Amniotic epithelial cell (primary cell): ENCODE measurements around the gene DBR1.
A peak's percentile ranks its signal among the peaks of the same experiment; 100 is the strongest.
"Not testable (repeated sequence)": the region's sequence is repeated elsewhere in the genome, so short reads cannot be mapped to it uniquely, and the experiment has no call there.

Source experiments
- DNase-seq: peaks from one replicate; pipeline ENCODE4 v3.0.0-alpha.2; 2010; ENCODE audit warnings: low read depth

DBR1 gene

DNA sequence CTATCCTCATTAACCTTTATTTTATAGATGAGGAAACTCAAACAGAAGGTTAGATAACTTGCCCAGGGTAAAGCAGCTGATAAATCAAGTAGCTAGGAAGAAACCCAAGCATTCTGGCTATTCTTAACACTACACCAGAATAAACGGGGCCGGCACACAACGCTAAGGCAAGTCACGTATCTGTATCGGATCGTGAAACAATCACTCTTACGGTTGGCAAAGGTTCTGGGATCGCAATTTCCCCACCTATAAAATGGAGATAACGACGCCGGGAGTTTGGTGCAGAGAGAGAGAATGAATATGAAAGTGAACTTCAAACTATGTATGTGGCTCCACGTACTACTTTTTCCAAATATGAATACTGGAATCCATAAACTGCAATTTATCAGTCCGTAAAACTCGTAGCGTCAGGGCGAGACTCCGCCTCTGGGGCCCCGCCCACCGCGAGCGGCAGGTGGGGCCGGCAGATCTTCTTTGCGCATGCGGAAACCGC is 12.1 kb upstream of the DBR1 start:
- no peak for DNase-seq

DNA sequence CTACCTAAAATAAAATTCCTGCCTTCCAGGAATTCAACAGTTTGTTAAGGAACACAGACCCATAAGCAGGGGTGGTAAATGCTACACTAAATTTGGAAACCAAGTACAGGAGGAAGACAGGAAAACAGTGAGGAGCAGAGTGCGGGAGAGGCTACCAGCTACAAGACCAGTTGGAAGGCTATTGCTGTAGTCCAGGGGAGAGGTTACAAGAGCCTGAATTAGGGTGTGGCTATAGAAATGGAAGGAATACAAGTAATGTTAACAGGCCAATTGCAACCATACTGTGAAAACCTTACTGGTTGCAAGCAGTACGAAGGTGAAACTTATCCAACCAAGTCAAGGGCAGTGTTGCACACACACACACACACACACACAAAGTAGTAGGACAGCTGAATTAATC is 11.5 kb upstream of the DBR1 start:
- no peak for DNase-seq

DNA sequence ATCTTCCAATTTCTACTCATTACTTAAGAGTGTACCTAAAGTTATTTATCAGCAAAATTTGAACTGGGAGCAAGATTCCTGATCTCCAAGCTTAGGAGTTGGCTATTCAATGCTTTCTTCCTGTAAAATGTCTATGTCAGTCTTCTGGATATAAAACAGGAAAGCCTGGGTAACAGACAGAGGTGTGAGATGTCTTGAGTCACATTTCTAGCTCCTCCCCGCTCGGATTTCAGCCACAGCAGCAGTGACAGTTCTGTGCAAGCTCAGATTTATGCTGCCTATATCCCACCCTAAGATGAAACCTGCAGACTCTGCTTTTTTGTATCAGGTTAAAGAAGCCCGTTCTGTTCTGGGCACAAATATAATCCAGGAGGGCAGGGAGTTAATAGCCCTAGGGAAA is 10.3 kb upstream of the DBR1 start:
- peak; percentile 59 for DNase-seq

DNA sequence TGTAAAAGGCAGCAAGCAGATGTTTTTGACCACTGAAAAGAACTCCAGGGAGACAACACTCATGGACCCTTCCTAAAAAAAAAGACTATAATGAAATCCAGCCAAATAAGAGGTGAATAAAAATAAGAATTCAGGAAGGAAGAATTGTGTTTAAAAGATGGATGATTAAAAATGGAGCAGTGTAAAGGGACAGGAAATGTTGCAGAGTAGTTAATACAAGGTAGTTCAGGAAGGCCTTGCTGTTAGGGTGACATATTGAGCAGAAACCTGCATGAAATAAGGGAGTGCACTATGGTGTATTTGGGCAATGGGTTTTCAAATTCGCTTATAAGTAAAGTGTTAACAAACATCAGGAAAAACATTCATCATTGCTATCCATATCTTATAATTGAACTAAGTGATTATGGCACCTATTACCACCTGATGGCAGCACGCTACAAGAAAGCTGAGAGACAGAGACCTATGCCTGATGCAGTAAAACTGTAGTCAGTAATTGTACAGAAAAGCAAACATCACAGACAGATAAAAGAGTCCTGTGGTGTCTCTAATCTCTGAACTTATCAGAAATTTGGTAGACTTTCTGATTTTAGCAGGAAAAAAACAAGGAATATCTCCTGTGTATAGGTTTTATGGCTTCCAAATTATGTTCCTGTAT is 5.8 kb upstream of the DBR1 start:
- peak; percentile 56 for DNase-seq

DNA sequence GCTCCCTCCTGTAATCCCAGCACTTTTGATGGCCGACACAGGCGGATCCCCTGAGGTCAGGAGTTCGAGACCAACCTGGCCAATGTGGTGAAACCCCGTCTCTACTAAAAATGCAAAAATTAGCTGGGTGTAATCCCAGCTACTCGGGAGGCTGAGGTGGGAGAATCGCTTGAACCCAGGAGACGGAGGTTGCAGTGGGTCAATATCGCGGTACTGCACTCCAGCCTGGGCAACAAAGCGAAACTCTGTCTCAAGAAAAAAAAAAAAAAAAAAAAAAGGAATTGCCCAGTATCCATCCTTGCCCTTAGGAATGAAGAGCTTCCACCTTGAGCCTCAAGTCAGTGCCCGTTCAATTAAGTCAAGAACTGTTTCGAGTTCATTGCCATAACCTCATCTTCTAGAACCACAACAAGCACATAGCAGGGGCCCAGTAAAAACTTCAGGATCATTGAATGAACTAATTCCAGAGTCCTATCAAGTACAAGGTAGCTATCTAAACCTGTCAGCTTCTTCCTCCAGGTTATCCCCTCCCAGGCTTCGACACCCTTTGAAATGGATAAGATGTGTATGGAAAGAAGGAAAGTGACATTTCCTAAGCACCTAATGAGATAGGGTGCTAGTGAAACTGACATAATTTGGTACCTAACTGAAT is 826 bp downstream of the DBR1 start:
- peak; percentile 3 for DNase-seq

DNA sequence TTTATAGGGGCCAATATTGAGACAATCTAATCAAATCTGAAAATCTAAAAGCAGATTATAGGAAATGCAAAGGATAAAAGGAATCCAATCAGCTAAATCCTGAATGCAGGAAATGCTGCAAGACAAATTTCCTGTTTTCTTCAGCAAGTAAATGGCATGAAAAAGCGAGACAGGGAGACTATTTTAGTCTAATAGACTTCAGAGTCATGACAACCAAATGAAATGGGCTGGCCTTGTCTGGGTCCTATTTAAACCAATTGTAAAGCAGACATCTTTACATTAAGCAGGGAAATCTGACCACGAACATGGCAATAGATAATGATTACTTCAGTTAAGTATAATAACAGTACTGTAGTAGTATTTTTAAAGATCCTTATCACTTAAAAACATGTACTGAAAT is 2.1 kb downstream of the DBR1 start:
- DNase-seq = no peak

DNA sequence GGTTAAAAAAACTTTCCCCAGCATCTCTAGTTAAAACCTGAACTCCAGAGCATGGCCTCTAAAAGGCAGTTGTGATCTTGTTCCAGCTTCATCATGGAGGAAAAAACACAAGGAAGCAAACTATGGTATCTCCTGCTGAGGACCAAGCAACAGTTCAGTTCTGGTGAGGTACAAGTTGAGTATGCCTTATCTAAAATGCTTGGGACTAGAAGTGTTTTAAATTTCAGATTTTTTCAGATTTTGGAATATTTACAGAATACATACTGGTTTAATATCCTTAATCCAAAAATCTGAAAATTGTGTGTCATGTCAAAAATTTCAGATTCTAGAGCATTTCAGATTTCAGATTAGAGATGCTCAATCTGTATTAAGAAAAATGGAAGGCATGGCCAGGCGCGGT is 9.7 kb downstream of the DBR1 start:
- no peak for DNase-seq

DNA sequence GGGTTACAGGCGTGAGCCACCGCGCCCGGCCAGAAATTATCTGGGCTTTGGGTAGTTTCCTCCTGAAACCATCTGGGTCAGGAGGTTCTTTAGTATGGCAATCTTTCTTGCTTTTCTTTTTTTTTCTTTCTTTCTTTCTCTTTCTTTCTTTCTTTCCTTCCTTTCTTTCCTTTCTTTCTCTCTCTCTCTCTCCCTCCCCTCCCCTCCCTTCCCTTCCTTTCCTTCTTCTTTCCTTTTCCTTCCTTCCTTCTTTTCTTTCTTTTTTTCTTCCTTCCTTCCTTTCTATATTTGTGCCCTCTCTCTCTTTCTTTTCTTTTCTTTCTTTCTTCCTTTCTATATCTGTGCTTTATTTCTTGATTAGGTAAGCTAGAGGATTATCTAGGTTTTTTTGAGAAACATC is 17.0 kb downstream of the DBR1 start:
- no peak for DNase-seq

DNA sequence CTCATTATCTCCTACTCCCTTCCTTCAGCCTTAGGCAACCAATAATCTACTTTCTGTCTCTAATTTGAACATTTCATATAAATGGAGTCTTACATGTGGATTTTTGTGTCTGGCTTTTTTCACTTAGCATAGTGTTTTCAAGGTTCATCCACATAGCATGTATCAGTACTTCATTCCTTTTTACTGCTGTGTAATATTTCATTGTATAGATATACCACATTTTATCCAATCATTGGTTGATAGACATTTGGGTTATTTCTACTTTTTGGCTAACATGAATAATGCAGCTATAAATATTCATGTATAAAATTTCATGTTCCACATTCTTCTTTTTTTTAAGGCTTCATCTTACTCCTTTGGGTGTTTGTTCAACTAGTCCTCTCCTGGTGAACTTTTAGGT is 20.2 kb downstream of the DBR1 start:
- no peak for DNase-seq

DNA sequence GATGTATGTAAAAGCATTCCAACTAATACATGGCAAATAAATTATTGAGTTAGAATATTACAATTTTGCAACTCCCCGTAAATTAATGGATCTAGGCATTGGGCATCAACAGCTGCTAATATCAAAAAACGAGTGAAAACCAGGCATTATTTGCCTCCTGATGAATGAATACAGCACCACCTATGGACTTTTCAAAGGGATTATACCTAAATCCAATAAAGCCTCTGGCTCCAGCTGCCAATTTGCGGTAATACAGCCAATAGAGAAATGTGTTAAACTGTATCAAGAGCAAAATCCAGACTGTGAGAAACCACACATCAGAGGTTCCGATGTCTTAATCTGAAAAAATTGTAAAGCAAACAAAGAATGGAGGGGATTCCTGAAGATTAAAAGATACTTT is 26.2 kb downstream of the DBR1 start:
- no peak for DNase-seq

DNA sequence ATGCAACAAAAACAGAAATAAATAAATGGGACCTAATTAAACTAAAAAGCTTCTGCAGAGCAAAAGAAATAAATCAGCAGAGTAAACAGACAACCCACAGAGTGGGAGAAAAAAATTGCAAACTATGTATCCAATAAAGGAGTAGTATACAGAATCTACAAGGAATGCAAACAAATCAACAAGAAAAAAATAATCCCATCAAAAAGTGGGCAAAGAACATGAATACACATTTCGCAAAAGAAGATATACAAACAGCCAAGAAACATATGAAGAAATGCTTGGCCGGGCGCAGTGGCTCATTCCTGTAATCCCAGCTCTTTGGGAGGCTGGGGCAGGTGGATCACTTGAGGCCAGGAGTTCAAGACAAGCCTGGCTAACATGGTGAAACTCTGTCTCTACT is 32.5 kb downstream of the DBR1 start:
- DNase-seq = not testable (repeated sequence)

DNA sequence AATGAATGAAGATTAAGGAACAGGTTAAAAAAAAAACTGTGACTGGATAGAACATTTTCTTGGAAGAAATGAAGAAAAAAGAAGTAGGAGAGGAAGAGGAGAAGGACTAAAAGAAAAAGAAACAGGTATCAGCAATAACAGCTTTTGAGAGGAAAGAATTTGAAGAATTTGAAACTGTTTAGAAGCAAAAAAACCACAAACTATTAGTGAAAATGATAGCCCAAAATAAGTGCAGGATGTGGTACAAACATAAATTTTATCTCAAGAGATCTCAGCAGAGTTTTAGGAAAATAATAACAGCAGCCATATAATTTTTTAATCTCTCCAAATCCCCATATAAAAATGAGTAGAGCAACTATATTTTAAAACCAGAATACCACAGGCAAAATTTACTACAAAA is 33.8 kb downstream of the DBR1 start:
- DNase-seq = no peak

DNA sequence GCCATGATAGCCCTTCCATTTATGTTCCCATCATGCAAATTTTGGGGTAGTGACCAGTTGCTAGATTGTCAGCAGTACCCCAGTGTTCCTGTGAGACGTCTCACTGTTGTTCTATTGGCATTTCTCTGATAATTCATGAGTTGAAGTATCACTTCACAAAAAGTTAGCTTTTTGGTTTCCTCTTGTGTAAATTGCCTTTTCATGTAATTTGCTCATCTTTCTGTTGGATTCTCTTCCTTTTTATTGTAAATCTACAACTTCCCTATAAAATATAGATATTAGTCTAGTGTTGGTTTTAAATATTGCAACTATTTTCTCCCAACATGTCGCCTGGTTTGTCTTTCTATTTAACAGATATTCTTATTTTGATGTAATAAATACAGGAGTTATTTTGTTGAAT is 35.0 kb downstream of the DBR1 start:
- no peak for DNase-seq

DNA sequence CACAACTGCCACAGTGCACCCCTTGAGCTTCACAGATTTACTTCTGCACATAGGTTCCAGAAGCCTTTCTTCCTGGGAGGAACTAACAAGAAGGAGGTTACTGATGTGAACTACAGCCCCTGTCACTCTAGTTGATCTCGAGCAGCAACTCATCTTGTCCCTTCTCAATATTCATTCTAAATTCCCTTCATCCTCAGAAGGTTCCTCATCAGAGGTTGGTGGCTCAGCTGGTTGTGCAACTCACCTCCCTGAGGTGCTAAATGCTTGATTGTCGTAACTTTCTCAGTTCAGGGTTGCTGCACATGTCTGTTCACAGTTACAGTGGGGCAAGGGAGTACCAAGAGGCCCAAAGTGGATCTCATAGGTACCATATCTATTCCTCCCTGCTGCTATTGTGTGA is 36.9 kb downstream of the DBR1 start:
- DNase-seq = no peak

DNA sequence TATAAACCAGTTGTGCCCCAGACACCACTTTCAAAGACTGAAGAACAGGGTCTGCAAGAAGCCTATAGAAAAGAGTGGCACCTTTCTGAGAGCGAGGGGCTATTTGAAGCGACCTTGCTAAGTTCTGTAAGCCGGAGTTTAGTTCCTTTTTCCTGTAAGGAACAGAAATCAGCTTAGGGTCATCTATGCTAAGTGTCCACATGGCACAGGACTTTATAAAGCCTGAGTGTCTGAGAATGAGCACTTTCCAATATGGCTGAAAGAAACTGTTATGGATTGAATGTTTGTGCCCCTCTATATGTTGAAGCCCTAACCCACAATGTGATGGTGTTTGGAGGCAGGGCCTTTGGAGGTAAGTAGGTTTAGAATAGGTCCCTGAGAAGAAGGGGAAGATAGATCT is 38.5 kb downstream of the DBR1 start:
- no peak for DNase-seq

DNA sequence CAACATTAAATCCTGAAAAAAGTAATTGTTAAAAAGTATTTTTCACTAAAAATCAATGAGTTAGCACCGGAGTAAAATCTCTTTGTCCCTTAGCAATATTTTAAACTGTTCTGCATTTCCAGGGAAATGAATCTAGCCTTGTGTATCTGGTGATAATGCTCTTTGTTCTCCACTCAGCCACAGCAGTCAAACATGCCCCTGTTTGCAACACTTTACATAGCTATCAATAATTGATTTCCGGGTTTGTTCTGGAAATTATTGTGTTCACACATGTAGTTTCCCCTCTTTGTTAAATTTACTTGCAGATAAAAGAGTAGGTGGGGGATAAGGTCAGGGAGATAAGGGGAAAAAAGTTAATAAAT is 38.9 kb downstream of the DBR1 start:
- DNase-seq = no peak

DNA sequence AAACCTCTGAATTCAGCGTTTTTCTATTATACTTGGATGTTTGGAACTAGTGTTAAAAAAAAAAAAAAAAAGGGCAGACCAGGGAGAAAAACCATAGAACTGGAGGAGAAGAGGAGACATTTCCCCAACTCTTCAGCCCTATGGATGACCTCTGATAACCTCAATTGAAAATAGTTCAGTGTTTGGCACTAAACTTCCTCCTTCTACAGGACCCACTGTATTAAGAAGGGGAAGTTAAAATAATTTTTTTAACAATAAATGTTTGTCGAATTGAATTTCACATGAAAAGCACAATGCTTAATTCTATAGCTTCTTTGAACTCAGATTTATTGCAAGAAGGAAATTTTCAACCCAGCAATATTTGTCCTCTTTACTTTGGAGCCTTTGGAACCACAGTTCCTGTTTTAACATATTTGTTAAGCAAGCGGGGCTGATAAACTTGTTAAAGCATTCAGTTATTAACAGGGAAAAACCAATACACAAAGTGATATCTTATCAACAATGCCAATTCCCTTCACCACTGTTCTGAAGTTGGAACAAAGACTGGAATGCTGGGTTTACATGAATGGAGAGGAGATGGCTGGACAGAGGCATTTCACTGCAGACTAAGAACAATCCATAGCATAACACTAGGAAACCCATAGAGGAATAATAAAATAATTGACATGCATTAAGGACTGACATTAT is 39.4 kb downstream of the DBR1 start:
- no peak for DNase-seq

DNA sequence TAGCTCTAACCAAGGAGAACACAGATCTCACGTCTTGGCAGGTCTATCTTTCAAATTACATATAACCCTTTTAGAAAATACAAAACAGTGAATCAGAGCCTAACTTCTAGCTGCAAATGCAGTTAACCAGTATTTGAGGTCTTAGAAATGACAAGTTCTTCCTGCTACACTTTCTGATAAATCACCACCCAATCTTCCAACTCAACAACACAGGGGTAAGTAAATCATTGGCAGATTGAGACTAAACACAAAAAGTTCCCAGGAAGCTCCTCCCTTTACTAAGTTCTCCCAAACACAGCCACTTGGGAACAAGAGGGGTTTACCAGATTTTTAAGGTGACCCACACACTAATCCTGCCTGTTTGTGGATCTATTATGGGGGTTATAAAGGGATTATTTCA is 42.5 kb downstream of the DBR1 start, which contains the start of gene A4GNT:
TSS of gene A4GNT (minus strand) at position 152 of the 400 bp plus-strand sequence. CDS start 1,134 bp downstream, outside the sequence.
- no peak for DNase-seq

DNA sequence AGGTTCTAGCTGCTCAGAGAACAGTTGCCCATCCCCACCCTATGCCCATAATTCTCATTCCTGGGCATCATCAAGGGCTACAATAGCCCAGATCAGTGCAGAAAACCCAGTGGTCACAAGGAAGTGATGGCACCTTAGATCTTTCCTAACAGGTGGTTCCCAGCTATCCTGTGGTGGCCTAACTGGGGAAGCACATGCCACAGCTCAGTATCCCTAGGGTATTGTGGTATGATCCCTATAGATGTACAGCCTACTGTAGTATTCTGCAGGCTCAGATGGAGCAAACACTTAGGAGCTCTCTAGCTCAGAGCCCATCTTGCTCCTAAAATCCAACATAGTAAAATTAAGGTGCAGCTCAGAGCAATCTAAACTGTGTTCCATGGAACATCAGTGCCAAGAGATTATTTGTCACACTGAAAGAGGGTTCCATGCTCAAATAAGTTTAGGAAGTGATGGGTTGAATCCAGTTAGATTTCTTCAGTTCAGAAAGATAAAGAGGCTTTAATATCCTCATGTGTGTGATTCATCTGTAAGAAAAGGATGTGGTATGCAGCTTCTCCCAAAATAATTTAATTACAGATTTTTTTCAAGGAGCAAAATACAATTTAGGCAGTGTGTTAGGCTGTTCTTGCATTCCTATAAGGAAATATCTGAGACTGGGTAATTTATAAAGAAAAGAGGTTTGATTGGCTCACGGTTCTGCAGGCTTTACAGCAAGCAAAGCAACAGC is 46.9 kb downstream of the DBR1 start:
- DNase-seq = no peak

DNA sequence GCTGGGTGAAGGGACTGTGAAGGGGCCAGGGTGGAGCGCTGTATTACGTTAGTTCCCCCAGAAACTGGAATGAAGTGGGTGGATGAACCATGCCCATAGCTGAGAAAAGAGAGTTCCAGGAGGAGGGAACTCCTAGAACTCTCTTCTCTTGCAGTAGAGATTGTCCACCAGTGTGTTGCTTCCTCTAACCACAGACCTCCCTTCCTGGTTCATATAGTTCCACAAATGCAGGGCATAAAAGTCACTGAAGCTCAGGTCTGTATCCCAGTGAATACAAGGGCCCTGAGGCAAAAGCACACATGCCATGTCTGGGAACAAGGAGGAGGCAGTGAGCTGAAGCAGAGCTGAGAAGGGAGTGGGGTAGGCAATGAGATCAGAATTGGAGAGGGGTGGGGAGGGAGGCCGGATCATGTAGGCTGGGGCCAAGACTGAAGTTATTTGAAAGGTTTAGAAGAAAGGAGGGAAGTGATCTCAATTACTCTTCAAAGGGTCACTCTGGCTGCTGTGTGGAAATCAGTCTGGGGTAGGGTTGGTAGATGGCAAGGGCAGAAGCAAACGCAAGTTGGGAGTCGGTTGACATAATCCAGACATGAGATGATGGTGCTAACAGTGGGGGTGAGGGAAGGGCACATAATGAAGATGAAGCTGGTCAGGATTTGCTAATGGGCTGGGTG is 49.0 kb downstream of the DBR1 start:
- peak; percentile 82 for DNase-seq

DNA sequence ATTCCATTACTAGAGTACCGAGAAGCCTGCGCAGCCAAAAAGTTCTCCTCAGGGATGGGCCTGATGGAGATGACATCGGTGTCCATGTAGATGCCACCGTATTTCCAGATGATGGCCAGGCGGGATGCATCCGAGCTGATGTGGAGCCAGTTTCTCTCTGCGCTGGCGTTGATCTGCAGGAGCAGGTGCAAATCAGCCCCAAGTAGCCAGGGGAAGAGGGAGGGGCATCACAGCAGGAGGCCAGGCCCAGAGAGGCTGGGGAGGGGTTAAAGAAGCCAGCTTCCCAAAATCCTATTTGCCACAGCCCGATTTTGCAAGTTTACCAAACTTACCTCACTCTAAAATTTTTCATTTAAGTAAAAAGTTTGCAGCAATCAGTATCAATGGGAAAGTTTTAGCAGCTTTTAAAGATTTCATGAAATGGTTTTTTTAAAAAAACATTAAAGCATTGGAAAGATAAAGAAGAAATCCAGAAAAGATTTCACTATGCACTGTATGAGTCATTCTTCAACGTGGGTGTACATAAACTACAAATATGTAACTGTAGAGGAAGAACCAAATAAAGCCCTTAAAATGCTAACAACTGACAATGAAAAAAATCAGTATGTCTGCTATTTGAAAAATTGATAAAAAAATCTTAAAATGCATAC is 49.9 kb downstream of the DBR1 start:
- peak; percentile 72 for DNase-seq

DNA sequence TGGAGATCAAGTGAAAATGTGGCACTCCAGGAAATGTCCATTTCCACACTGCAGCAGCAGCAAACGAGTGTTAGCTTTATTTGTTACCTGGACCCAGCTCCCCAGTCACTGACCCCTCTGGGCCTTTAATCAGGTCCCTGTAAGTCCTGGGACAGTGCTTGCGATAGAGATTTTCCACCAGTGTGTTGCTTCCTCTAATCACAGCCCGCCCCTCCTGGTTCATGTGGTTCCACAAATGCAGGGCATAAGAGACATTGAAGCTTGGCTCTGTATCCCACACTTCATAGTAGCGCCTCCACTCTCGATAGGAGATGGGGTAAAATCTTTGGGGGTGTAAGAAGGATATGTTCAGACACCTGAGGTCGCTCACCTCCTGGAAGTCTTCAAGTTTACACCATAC is 50.5 kb downstream of the DBR1 start:
- no peak for DNase-seq
